Activated CD4-positive, alpha-beta T cell treated with anti-CD3 and anti-CD28 coated beads, Interleukin-2, Interleukin-6, amounts not matched to agents 100 ng/mL and 50 ng/mL, durations not matched to agents 16 hours and 8 hours (primary cell): Measurements from ENCODE around the gene HERC4.
"Not testable (repeated sequence)": the region's sequence is repeated elsewhere in the genome, so short reads cannot be mapped to it uniquely, and the experiment has no call there.

Source experiments
- DNase-seq: peaks from one replicate; pipeline ENCODE4 v3.0.0-alpha.2; 2020

HERC4 gene

GRCh38 chr10:68047122-68047521 lies 28.0 kb downstream of the HERC4 start:
- DNase-seq = no peak

- no peak for DNase-seq
Measured at GRCh38 chr10:68046642-68047041, 28.4 kb downstream of the HERC4 start.

- DNase-seq = peak; percentile 18
Measured at GRCh38 chr10:68043030-68043429, 32.1 kb downstream of the HERC4 start.

DNA sequence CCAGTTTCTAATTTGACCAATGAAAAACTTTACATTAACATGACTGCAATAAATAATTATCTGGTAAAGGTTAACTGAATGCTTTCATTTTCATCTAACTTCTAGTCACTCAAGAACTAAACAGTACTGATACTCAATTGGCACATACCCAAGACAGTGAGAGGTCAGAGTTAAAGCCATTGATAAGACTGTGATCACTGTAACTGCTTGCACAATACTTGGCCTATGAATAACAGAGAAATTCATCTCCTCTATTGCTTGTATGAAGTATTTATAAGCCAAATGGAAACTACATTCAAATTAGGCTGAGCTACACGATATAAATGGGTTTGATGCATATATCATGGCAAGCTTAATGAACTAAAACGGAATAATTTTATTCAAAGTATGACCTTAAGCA lies 43.0 kb downstream of the HERC4 start:
- no peak for DNase-seq

- no peak for DNase-seq
Measured at GRCh38 chr10:68027429-68027828, 47.7 kb downstream of the HERC4 start.

DNA sequence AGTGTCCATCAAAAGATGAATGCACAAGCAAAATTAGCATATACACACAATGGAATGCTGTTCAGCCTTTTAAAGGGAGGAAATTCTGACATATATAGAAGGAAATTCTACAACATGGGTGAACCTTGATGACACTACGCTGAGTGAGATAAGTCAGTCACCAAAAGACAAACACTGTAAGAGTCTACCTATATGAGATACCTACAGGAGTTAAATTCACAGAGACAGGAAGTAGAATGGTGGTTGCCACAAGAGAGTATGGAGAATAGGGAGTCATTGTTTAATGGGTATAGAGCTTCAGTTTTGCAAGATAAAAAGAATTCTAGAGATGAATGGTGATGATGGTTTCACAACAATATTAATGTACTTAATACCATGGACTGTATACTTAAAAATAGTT lies 51.8 kb downstream of the HERC4 start:
- no peak for DNase-seq

GRCh38 chr10:68022324-68022723 lies 52.8 kb downstream of the HERC4 start:
- DNase-seq = not testable (repeated sequence)

DNA sequence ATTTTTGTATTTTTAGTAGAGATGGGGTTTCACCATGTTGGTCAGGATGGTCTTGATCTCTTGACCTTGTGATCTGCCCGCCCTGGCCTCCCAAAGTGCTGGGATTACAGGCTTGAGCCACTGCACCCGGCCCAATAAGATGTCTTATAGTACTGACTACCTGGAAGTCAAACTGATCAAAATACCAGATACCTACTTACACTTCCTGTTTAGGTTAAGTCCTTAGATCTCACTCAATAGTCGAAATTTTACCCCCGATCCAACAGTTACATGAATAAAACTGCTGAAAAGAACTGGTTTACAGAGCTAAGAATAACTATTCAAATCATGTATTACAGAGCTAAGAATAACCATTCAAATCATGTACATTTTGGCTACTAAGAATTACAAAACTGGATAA lies 58.6 kb downstream of the HERC4 start:
- DNase-seq = not testable (repeated sequence)

GRCh38 chr10:68010426-68010940 lies 64.6 kb downstream of the HERC4 start:
- DNase-seq = no peak

DNA sequence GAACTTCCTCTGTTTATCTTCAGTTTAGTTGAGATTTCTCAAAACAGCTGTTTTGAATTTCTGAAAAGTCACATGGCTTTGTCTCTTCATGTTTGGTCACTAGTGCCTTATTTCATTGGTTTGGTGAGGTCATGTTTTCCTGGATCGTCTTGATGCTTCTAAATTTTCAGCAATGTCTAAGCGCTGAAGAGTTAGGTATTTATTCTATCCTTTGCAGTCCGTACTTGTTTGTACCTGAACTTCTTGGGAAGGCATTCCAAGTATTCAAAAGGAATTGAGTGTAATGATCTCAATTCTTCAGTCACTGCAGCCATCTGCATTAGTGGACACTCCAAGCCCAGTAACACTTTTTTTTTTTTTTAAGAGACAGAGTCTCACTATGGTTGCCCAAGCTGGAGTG lies 67.7 kb downstream of the HERC4 start:
- no peak for DNase-seq

GRCh38 chr10:68001539-68001938 lies 73.5 kb downstream of the HERC4 start:
- DNase-seq = peak; percentile 29

- DNase-seq = no peak
Measured at GRCh38 chr10:68001000-68001399, 74.1 kb downstream of the HERC4 start.

- DNase-seq = no peak
Measured at GRCh38 chr10:67990093-67990492, 85.0 kb downstream of the HERC4 start.

DNA sequence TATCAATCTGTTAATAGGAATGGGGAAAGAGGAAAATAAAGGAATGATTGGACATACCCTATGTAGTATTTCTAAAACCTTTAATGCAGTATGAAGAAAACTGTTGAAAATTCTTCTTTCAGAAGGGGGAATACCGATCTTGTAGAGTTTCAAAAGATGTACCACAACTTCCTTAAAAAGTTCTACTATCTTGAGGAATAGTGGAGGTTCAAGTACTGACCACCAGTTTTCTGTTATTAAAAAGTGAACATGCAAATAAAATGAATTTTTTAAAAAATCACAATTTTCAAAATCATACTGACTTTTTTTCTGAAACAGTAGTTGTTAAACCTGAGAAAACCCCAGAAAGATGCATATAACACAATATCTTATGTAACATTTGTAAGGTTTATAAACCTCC lies 86.5 kb downstream of the HERC4 start:
- no peak for DNase-seq

DNA sequence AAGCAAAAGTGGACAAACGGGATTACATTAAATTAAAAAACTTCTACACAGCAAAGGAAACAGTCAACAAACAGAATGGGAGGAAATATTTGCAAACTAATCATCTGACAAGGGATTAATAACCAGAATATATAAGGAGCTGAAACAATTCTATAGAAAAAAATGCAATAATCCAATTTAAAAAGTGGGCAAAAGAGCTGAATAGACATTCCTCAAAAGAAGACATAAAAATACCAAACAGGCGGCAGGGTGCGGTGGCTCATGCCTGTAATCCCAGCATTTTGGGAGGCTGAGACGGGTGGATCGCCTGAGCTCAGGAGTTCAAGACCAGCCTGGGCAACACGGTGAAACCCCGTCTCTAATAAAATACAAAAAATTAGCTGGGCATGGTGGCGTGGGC lies 92.5 kb downstream of the HERC4 start:
- DNase-seq = not testable (repeated sequence)

DNA sequence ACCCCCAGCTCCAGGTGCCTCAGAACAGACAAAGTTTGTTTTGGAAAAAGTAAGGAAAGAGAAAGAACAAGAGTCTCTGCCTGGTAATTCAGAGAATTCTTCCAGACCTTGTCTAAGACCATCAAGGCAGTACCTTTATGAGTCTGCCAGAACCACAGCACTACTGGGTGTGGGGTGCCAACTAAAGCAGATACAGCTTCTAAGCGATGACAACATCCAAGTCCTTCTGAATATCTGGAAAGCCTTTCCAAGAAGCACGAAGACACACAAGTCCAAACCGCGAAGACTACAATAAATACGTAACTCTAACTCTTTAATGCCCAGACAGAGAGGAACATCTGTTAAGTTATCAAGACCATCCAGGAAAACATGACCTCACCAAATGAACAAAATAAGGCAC lies 96.3 kb downstream of the HERC4 start:
- peak; percentile 20 for DNase-seq

- no peak for DNase-seq
Measured at GRCh38 chr10:67977251-67977650, 97.8 kb downstream of the HERC4 start.

DNA sequence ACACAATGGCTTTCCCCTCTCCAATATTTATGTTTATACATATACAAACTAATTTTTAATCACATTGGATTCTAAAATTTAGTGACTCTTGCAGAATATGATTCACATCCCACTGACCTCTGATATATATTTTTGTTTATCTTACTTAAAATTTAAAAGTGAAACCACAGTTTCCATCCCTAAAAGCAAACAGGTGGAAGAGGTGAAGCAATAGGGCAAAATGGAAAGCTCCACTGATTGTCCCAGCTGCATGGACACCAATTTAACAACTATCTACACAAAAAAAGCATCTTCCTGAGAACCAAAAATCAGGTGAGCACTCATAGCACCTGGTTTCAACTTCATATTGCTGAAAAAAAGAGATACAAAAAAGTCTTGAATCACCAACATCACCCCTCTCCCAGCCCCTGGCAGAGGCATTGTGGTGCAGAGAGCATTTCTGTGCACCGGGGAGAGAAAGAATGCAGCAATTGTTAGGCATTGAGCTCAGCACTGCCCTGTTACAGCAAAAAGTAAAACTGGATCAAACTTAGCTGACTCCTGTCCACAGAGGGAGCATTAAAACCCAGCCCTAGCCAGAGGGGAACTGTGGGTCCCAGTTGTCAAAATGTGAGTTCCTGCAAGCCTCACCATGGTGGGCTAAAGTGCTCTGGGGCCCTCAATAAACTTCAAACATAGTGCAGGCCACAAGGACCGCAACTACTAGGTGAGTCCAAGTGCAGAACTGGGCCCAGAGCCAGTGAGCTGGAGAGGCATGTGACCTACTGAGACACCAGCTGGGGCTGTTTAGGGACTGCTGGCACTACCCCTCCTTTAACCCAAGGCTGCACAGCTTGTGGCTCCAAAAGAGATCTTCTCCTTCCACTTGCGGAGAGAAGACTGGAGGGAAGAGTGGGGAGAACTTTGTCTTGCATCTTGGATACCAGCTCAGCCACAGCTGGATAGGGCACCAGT lies 98.5 kb downstream of the HERC4 start:
- DNase-seq = no peak

DNA sequence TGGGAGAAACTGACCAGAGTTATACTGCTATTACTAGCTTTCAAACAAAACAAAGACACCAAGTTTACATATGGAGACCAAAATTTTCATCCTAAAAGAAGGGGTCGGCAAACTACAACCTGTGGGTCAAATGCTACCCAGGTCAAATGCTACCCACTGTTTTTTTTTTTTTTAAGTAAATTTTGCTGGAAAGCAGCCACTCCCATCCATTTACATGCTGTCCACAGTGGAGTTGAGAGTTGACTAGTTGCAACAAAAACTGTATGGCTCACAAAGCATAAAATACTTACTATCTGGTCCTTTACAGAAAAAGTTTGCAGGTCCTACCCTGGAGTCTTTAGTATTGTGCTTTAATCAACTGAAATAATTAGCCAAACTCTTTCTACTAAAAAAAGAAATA lies 99.2 kb downstream of the HERC4 start:
- DNase-seq = no peak

DNA sequence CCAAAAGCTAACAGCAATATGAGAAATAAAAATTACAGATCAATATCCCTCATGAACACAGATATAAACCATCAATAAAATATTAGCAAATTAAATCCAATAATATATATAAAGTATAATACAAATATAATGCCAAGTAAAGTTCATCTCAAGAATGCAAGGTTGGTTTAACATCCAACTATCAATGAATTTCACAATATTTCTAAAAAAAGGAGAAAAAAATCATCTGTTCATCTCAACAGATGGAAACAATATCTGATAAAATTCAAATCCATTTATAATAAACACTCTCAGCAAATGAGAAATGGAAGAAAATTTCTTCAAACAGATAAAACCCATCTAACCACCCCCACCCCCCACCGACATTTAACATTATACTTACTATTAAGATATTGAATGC lies 103.8 kb downstream of the HERC4 start:
- no peak for DNase-seq

GRCh38 chr10:67969875-67970274 lies 105.2 kb downstream of the HERC4 start:
- no peak for DNase-seq

GRCh38 chr10:67966035-67966434 lies 109.0 kb downstream of the HERC4 start:
- not testable (repeated sequence) for DNase-seq

GRCh38 chr10:67965456-67965855 lies 109.6 kb downstream of the HERC4 start:
- DNase-seq = no peak

GRCh38 chr10:67959839-67960476 lies 115.1 kb downstream of the HERC4 start:
- DNase-seq = no peak
